NCI-H510A (cell line): ENCODE data around the gene GATA5.

Source experiments
- DNase-seq: peaks from one replicate; lab custom pipeline; 2025; lab: John Stamatoyannopoulos, UW

GATA5 gene

GRCh38 chr20:62487561-62488354, 12.0 kb upstream of the GATA5 start:
- no peak for DNase-seq

- DNase-seq, result no peak
Observed at GRCh38 chr20:62487118-62487517, 11.3 kb upstream of the GATA5 start.

DNA sequence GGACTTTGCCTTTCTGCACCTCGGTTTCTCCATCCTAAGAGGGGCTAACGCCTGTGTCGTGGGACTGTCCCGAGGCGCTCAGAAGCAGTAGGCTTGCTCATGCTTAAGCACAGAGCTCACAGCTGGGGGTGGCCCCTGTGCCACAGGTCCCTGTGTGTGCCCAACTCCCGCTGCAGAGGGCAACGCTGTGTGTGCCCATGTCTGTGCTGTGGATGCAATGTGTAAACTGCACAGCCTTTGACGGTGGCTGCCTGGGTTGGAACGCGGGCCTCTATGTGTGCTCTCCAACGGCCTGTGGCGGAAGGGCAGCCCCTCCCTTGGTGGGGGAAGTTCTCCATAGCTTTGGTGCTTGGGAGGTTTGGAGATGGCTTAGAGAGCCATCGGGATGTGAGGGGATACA, 10.7 kb upstream of the GATA5 start:
- DNase-seq, result no peak

DNA sequence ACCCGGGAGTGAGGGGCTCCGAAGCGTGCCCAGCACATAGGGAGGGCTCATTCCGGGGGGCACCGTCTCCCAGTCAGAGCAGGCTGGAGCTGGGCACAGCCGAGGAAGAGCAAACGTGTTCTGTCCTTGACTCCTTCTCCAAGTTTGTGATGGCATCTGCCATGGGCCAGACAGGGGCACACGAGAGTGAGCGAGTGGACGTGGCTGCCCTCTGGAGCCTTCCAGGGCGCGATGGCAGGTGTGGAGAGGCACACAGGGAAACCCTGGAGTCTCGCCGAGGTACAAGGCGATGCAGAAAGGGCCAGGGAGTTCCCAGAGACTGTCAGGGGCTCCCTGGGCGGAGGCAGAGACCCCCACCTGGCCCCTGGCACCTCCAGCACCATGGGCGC, 9.9 kb upstream of the GATA5 start:
- no peak for DNase-seq

- DNase-seq, result no peak
Observed at GRCh38 chr20:62485062-62485700, 9.4 kb upstream of the GATA5 start.

GRCh38 chr20:62484478-62484877, 8.7 kb upstream of the GATA5 start:
- no peak for DNase-seq

DNA sequence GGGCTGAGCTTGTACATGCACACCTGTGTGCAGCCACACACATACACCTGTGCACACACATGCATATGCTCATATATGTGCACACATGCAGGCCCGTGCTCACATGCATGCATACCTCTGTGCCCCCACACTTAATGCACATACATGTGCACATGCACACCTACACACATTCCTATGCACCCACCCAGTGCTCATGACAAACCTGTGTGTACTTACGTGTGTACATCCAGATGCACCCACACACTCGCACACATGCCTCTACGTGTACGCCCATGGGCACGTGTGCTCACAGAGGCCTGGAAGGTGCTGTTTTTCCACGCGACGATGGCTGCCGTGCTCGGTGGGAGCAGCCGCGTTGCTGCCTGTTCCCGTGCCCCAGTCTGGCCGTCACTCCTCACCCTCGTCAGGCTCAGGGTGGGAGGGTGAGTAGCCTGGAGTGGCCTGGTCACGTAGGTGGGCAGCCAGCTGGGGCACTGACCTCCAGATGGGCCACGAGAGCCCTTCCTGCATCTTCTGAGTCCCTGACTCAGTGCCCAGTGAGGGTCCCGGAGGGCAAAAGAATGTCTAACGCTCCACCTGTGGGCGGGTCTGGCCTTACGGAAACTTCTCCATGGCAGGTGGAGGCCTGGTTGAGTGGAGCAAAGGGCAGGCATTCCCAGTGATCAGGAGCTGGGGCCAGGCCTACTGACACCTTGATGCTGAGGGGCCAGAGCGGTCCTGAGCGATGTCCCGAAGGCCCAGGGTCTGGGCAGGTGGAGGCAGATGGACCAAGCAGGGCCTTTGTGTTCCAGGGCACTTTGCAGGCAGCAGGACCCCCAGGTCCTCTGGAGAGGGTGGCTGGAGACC, 8.0 kb upstream of the GATA5 start:
- no peak for DNase-seq

- no peak for DNase-seq
Observed at GRCh38 chr20:62482974-62483373, 7.2 kb upstream of the GATA5 start.

GRCh38 chr20:62482146-62482809, 6.5 kb upstream of the GATA5 start:
- DNase-seq, result no peak

GRCh38 chr20:62481425-62482145, 5.8 kb upstream of the GATA5 start:
- no peak for DNase-seq

DNA sequence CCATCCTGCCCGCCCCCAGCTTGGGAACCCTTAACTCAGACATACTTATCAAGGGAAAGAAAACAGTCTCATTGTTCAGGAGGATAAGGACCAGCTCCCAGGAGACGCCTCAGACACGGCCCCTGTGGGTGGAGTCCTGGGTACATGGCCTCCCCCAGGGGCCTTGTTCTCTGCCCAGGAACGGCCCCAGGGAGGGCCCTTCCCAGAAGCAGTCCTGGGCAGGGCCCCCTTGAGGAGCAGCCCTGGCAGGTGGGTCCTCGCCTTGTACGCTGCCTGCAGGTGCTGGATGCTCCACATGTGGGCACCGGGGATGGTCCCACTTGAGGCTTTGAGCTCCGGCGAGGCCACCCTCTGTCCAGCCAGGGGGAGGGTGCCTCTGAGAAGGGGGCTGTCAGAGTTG, 4.5 kb upstream of the GATA5 start:
- DNase-seq, result no peak

GRCh38 chr20:62479656-62480055, 3.9 kb upstream of the GATA5 start:
- DNase-seq, result no peak

DNA sequence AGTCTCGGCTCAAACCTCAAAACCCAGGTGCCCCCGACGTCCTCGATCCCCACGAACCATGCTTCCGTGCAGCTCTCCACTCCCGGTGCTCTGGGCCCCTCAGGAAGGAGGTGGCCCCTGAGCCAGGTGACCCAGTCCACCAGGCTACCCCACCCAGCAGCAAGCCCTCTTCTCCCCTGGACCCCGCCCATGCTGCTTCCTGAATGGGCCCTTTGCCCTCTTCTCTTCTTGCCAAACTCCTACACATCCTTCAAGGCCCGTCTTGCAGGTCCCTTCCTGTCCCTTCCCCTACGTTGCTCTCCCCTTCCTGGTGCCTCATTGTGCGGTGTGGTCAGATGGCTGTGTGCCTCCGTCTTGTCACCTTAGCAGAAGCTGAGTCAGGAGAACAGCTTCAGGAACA, 3.4 kb upstream of the GATA5 start:
- DNase-seq, result no peak

DNA sequence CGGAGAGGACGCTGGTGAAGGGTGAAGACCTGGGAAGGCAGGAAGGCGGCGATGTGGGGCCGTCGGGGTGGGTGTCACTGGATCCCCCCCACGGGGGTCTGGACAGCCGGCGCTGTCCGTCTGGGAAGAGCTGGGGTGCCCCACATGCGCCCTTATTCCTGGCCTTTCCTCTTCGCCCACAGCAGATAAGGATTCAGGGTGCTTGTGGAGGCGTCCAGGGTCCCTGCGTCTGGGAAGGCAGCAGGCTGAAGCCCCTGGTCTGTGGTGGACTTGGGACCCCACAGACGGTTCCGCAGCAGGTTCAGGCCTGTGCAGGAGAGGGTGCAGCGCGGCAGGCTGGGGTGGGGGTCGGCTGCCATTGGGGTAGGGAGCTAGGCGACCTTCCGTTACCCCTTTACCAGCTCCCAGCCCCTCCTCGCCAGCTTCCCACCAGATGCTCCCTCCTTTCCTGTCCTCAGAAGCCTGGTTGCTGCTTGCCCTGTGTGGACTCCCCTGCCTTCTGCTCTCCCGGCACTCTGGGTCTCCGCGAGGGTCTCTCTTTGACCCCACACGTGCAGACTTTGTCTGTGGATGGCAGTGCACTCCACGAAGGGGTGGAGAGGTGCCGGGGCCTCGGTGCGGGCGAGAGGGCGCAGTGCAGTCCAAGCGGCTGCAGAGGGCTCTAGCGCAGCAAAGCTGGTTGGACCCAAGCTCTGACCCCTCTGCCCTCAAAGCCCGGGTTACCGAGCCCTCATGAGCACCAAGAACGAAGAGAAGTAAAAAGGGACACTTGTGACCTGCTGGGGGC, 2.1 kb upstream of the GATA5 start:
- DNase-seq, result no peak

GRCh38 chr20:62476056-62476838, 452 bp upstream of the GATA5 start:
- DNase-seq, result no peak

- DNase-seq, result no peak
Observed at GRCh38 chr20:62475027-62475771, 596 bp downstream of the GATA5 start.

GRCh38 chr20:62474604-62475026, 1.2 kb downstream of the GATA5 start:
- no peak for DNase-seq

DNA sequence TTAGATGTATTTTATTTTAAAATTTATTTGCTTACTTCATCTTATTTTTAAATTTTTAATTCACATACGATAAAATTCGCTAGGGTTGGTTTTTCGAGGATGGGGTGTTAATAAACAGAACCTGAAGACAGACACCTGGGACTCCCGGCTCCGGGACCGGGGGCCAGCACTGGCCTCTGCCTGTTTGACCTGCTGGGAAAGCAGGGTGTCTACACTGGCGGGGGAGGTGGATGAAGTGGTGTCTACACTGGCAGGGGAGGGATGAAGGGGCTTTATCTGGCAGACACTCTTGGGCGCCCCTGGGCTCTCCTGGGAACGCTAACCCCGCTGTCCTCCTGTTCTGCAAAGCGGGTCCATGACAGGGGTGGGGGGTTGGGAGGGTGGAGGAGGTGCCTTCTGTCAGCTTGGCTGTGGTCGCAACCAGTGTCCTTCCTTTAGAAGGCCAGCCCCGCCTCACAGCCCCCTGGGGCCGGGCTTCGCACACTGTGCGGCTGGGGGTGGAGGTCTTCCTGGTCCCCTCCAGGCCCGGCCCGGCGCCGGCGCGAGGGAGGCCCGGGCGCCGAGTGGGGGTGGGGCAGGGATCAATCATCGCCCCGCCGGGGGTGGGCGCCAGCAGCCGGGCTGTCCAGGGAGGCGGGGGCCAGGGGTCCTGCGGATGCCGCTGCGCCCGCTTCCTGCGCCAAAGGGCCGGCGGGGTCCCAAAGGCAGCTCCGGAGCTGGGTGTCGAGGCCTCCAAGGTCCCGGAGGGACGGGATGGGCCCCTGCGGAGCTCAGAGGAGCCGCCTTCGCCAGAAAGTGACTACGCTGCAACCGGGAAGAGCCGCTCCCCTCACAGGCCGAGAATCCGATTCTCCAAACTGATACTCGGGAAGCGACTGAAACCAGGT, 1.8 kb downstream of the GATA5 start:
- no peak for DNase-seq
